ENCODE measurements around the gene ANP32D. TPM values are rescaled to one million over a fixed set of nuclear protein-coding genes. Genes with fewer than 3 reads are reported as not detected.
"Not testable (repeated sequence)": the region's sequence is repeated elsewhere in the genome, so short reads cannot be mapped to it uniquely, and the experiment has no call there.

ANP32D gene
- total RNA-seq, 4 donors from 2014 or later, result not detected

DNA sequence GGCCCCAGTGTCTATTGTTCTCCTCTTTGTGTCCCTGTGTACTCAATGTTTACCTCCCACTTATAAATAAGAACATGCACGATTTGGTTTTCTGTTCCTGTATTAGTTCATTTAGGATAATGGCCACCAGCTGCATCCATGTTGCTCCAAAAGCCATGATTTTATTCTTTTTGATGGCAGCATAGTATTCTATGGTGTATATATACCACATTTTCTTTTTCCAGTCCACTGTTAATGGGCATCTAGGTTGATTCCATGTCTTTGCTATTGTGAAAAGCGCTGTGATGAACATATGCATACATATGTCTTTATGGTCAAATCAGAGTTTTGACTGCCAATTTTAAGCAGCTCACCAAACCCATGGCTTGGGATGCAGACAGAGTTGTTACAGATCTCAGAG lies 17.2 kb upstream of the ANP32D start:
- intact Hi-C loops (cut with DNase I; ENCODE audit: low total_unique reads), result no loop called here
- H3K4me3 ChIP-seq (ENCODE audit: low read depth, poor library complexity, severe bottlenecking), result no peak overlapping the region
- TF ChIP-seq, protein P1, sequence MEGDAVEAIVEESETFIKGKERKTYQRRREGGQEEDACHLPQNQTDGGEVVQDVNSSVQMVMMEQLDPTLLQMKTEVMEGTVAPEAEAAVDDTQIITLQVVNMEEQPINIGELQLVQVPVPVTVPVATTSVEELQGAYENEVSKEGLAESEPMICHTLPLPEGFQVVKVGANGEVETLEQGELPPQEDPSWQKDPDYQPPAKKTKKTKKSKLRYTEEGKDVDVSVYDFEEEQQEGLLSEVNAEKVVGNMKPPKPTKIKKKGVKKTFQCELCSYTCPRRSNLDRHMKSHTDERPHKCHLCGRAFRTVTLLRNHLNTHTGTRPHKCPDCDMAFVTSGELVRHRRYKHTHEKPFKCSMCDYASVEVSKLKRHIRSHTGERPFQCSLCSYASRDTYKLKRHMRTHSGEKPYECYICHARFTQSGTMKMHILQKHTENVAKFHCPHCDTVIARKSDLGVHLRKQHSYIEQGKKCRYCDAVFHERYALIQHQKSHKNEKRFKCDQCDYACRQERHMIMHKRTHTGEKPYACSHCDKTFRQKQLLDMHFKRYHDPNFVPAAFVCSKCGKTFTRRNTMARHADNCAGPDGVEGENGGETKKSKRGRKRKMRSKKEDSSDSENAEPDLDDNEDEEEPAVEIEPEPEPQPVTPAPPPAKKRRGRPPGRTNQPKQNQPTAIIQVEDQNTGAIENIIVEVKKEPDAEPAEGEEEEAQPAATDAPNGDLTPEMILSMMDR (IDR thresholded peaks at IDR 0.05), result no peak
- no peak for TF ChIP-seq POLR2A (IDR thresholded peaks at IDR 0.05)
- no peak for DNase-seq (ENCODE audit: low spot score in 2 of 2)
- WGBS, 2 donors, result 68 to 75% methylated on average over 2 of the region's 2 CpGs

DNA sequence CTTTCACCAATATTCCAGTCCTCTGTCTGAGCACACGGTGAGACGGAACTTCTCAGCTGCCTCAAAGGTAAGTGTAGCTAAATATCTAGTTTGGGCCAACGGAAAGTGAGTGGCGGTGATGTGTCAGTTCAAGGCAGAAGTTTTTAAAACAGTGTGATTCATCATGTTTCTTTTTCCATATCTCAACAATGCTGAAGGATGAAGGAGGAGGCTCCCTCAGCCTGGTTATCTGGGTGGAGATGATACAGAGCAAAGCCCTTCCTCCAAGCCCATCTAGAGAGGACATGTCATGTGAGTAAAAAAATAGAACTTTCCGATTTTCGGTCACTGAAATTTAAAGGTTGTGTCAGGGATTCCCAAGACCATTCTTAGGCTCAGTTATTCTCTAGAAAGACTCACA lies 13.1 kb upstream of the ANP32D start:
- intact Hi-C loops (cut with DNase I; ENCODE audit: low total_unique reads), result no loop called here
- WGBS, 2 donors, result 92 to 93% methylated on average over 6 of the region's 6 CpGs
- DNase-seq (ENCODE audit: low spot score in 2 of 2), result no peak
- no peak overlapping the region for H3K4me3 ChIP-seq (ENCODE audit: low read depth, poor library complexity, severe bottlenecking)
- no peak for TF ChIP-seq POLR2A (IDR thresholded peaks at IDR 0.05)
- TF ChIP-seq, protein P1 (IDR thresholded peaks at IDR 0.05), result no peak

DNA sequence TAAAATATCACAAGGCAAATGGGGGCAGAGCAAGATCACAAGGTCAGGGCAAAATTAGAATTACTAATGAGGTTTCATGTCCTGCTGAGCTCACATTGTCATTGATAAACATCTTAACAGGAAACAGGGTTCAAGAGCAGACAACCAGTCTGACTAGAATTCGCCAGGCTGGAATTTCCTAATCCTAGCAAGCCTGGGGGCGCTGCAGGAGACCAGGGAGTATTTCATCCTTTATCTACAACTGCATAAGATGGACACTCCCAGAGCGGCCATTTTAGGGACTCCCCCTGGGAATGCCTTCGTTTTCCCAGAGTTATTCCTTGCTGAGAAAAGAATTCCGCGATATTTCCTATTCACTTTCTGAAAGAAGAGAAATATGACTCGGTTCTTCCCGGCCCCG lies 3.3 kb upstream of the ANP32D start:
- 79 to 83% methylated on average over 9 of the region's 9 CpGs for WGBS, 2 donors
- intact Hi-C loops (cut with DNase I; ENCODE audit: low total_unique reads); DNase-seq (ENCODE audit: low spot score in 2 of 2): not testable (repeated sequence)

DNA sequence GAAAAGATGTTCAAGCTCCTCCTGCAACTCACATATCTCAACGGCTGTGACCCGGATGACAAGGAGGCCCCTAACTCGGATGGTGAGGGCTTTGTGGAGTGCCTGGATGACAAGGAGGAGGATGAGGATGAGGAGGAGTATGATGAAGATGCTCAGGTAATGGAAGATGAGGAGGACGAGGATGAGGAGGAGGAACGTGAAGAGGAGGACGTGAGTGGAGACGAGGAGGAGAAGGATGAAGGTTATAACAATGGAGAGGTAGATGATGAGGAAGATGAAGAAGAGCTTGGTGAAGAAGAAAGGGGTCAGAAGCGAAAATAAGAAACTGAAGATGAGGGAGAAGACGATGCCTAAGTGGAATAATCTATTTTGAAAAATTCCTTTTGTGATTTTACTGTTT lies 702 bp downstream of the ANP32D start:
- WGBS, 2 donors, result 77 to 78% methylated on average over 9 of the region's 9 CpGs
- DNase-seq (ENCODE audit: low spot score in 2 of 2), result no peak
- intact Hi-C loops (cut with DNase I; ENCODE audit: low total_unique reads), result no loop called here
- TF ChIP-seq, protein P1 (IDR thresholded peaks at IDR 0.05), result no peak
- TF ChIP-seq POLR2A (IDR thresholded peaks at IDR 0.05), result no peak
- no peak overlapping the region for H3K4me3 ChIP-seq (ENCODE audit: low read depth, poor library complexity, severe bottlenecking)

More for the DNA sequence above, 3.3 kb upstream of the ANP32D start:
- not testable (repeated sequence) for H3K4me3 ChIP-seq (ENCODE audit: low read depth, poor library complexity, severe bottlenecking)

DNA sequence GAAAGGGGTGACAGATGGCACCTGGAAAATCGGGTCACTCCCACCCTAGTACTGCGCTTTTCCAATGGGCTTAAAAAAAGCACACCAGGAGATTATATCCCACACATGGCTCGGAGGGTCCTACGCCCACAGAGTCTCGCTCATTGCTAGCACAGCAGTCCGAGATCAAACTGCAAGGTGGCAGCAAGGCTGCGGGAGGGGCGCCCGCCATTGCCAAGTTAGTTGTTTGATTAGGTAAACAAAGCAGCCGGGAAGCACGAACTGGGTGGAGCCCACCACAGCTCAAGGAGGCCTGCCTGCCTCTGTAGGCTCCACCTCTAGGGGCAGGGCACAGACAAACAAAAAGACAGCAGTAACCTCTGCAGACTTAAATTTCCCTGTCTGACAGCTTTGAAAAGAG lies 2.1 kb downstream of the ANP32D start:
- WGBS, 2 donors, result 80 to 81% methylated on average over 11 of the region's 11 CpGs
- DNase-seq (ENCODE audit: low spot score in 2 of 2); H3K4me3 ChIP-seq (ENCODE audit: low read depth, poor library complexity, severe bottlenecking); intact Hi-C loops (cut with DNase I; ENCODE audit: low total_unique reads): not testable (repeated sequence)

DNA sequence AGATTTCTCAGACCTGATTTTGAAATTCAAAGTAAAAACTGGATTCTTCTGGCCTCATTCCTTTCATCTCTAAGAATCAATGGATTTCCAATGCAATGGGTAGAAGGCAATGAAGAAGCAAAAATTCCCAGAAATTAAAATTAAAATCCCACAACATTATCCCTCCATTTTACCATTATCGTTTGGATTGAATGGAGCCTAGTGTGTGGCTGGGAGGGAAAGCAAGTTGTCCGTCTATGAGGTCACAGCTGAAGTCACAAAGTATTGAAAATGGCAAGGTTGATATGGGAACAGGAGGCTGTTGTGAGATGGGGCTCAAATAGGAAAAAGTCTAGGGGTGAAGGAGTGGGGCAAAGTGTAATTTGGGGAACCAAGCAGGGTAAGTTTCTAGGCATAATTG lies 9.8 kb downstream of the ANP32D start, which contains the start of gene C12orf54:
TSS of gene C12orf54 (plus strand) at position 301 of the 400 bp plus-strand sequence. CDS start 799 bp downstream, outside the sequence.
- no peak for DNase-seq (ENCODE audit: low spot score in 2 of 2)
- intact Hi-C loops (cut with DNase I; ENCODE audit: low total_unique reads), result no loop called here
- TF ChIP-seq POLR2A (IDR thresholded peaks at IDR 0.05), result no peak
- TF ChIP-seq, protein P1 (IDR thresholded peaks at IDR 0.05), result no peak
- no peak within 1 kb of the TSS for H3K4me3 ChIP-seq (ENCODE audit: low read depth, poor library complexity, severe bottlenecking)
- 90 to 93% methylated on average over 2 of the region's 2 CpGs for whole genome bisulfite sequencing, 2 donors

DNA sequence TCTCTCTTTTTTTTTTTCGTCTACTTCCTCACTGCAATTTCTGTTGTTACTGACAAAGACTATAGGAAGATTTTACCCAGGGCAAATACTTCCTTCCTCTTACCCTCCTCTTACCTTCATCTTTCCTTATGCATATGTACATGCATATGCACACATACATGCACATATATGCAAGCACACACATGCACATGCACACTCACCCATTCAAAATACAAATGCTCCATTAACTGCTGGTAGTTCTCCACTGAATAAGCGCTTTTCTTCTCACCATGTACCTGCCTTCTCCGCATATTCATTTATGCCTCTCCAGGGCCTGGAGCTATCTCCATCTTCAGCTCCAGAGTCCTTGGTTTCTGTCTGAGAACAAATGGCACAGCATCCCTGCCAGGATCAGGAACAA lies 10.6 kb downstream of the ANP32D start:
- no peak for DNase-seq (ENCODE audit: low spot score in 2 of 2)
- no peak overlapping the region for H3K4me3 ChIP-seq (ENCODE audit: low read depth, poor library complexity, severe bottlenecking)
- no peak for TF ChIP-seq POLR2A (IDR thresholded peaks at IDR 0.05)
- TF ChIP-seq, protein P1 (IDR thresholded peaks at IDR 0.05), result no peak
- intact Hi-C loops (cut with DNase I; ENCODE audit: low total_unique reads), result no loop called here
- WGBS, 2 donors, result 79 to 84% methylated on average over 3 of the region's 3 CpGs

Data from lower leg skin (tissue), 4 donors.